ENCODE data around the gene PIP4K2C.
"Not testable (repeated sequence)": the region's sequence is repeated elsewhere in the genome, so short reads cannot be mapped to it uniquely, and the experiment has no call there.

The PIP4K2C gene

DNA sequence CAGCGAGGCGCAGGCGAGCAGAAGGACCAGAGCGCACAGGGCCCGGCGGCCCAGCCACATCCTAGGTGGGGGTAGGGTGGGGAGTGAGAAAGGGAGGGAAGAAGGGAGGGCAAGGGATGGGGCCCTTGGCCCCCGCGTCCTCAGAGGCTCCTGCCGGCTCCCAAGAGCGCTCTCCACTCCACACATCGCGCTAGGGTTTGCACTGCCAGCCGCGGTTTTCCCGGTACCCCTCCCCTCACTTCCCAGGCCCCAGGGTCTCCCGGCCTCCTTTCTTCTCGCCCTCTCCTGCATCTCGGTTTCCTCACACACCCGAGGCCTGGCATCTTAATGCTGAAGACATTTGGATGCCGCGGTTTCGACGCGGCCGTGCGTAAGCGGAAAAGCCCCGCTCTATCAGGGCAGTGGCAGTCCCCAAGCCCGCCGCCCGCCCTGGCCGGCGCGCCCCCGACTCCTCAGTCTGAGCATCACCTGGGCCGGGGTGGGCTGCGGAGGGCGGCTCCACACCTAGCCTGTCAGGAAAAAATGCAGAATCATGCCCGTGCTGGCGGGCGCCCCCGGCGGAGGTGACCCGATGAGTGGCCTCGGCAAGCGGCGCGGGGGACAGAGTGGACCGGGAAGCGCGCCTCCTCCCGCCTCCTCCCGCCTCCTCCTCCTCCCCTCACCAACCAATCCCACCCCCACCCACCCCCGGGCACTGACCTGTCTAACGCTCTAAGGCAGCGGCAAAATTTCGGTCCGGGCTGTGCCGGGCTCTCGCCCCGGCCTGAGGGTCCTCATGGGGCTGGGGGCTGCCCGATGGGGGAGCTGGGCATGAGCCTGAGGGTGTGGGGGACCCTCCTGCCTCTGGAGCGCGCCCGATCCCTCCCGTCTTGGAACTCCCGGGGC lies 41.3 kb downstream of the PIP4K2C start:
- Histone ChIP-seq H3K36me3 (ENCODE audit: control insufficient read depth in 5 of 5, insufficient read depth in 5 of 5, low read length in 5 of 5) (no peaks in the 10 kb centered on the region), H3K4me3 (ENCODE audit: low read depth in 1 of 5, low read length in 5 of 5) (peak overlapping the region in 4 of 5 donors; percentile 51 to 75 (median 64)), H3K4me1 (ENCODE audit: control insufficient read depth in 5 of 5, insufficient read depth in 5 of 5, low read length in 5 of 5) (peaks cover 0 to 26% (median 15%) of the 10 kb centered on the region in 5 donors), H3K9ac (ENCODE audit: low read length in 5 of 5) (peak overlapping the region in 1 of 5 donors; percentile 39), H3K27me3 (ENCODE audit: control insufficient read depth in 5 of 5, insufficient read depth in 4 of 5, low read length in 5 of 5) (peaks cover 26 to 49% (median 45%) of the 10 kb centered on the region in 5 donors), H3K9me3 (ENCODE audit: control insufficient read depth in 5 of 5, low read length in 5 of 5) (no peaks in the 10 kb centered on the region), H3K27ac (ENCODE audit: low read depth, low read length) (no peak overlapping the region)

DNA sequence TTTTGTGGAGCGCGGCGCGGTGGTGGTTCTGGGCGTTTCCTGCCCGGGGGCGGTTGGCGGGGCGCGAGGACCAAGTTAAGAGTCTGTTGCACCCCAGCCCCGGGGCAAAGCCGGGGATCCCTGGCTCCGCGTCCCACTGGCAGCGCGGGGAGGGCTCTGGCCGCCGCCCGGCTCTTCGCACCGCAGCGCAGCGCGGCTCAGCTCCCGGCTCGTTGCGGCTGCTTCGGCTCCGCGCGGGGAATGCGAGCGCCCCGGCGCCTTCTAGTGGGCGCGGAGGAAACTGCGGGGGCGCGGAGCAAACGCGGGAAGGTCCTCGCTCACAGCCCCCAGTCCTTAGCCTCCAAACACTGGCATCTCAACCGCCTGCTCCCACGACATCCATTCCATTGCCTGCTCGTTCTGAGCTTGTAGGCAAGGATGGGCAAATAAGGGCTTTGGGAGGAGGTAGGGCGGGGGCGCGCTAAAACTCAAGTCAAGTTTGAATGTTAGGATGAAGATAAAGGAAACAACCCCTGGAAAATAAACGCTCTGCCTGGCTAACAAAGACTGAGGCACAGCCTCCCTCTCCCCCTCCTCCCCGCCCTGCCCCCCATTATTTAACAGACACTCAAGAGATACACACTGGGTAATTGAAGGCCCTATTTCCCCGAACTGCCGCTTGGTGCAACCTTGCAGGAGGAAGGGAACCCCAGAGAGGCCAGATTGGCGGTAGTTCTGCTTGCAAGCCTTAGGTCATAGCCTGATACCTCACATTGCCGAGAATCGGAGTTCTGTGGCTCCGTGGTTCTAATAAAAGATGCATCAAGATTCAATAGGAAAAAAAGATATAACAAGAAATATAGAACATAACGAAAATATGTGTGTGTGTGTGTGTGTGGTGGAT lies 42.2 kb downstream of the PIP4K2C start, which contains the start of gene B4GALNT1:
Gene B4GALNT1 (minus strand): TSS at position 244 of the 883 bp plus-strand sequence. CDS start 1,069 bp downstream, outside the sequence.
- Histone ChIP-seq H3K27me3 (ENCODE audit: control insufficient read depth in 5 of 5, insufficient read depth in 4 of 5, low read length in 5 of 5) (peaks cover 20 to 40% (median 38%) of the 10 kb centered on the region in 5 donors), H3K36me3 (ENCODE audit: control insufficient read depth in 5 of 5, insufficient read depth in 5 of 5, low read length in 5 of 5) (no peaks in the 10 kb centered on the region), H3K9ac (ENCODE audit: low read length in 5 of 5) (peak within 1 kb of the TSS in 1 of 5 donors; percentile 39), H3K4me3 (ENCODE audit: low read depth in 1 of 5, low read length in 5 of 5) (peak within 1 kb of the TSS; percentile 51 to 75 (median 60)), H3K4me1 (ENCODE audit: control insufficient read depth in 5 of 5, insufficient read depth in 5 of 5, low read length in 5 of 5) (peaks cover 0 to 18% (median 15%) of the 10 kb centered on the region in 5 donors), H3K9me3 (ENCODE audit: control insufficient read depth in 5 of 5, low read length in 5 of 5) (no peaks in the 10 kb centered on the region), H3K27ac (ENCODE audit: low read depth, low read length) (no peak within 1 kb of the TSS)

DNA sequence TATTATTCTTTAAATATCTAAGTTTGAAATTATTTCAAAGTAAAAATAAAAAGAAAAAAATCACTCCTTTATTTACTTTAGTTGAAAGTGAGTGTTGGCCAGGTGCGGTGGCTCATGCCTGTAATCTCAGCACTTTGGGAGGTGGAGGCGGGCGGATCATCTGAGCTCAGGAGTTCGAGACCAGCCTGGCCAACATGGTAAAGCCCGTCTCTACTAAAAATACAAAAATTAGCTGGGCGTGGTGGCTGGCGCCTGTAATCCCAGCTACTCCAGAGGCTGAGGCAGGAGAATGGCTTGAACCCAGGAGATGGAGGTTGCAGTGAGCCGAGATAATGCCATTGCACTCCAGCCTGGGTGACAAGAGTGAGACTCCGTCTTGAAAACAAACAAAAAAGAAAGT lies 45.7 kb downstream of the PIP4K2C start:
- H3K27ac ChIP-seq (ENCODE audit: low read depth, low read length); H3K9ac ChIP-seq (ENCODE audit: low read length in 5 of 5); H3K4me3 ChIP-seq (ENCODE audit: low read depth in 1 of 5, low read length in 5 of 5); H3K9me3 ChIP-seq (ENCODE audit: control insufficient read depth in 5 of 5, low read length in 5 of 5); H3K36me3 ChIP-seq (ENCODE audit: control insufficient read depth in 5 of 5, insufficient read depth in 5 of 5, low read length in 5 of 5): not testable (repeated sequence)
- Histone ChIP-seq H3K4me1 (ENCODE audit: control insufficient read depth in 5 of 5, insufficient read depth in 5 of 5, low read length in 5 of 5) (peaks cover 0 to 17% (median 15%) of the 10 kb centered on the region in 5 donors), H3K27me3 (ENCODE audit: control insufficient read depth in 5 of 5, insufficient read depth in 4 of 5, low read length in 5 of 5) (peaks cover 10 to 23% (median 18%) of the 10 kb centered on the region in 5 donors)

DNA sequence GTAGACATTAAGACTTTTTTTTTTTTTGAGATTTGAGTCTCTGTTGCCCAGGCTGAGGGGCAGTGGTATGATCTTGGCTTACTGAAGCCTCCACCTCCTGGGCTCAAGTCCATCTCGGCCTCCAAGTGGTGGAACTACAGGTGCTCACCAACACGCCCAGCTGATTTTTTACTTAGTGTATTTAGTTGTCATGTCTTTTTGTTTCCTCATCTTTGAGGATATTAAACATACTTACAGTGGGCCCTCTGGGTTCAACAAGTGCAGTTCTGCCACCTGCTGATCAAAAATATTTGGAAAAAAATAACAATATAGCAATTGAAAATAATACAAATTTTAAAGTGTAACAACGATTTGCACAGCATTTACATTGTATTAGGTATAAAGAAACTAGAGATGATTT lies 46.4 kb downstream of the PIP4K2C start:
- H3K4me1 ChIP-seq (ENCODE audit: control insufficient read depth in 5 of 5, insufficient read depth in 5 of 5, low read length in 5 of 5): peaks cover 0 to 10% (median 9%) of the 10 kb centered on the region in 5 donors
- no peak overlapping the region for H3K9ac ChIP-seq (ENCODE audit: low read length in 5 of 5)
- H3K9me3 ChIP-seq (ENCODE audit: control insufficient read depth in 5 of 5, low read length in 5 of 5): no peaks in the 10 kb centered on the region
- no peak overlapping the region for H3K27ac ChIP-seq (ENCODE audit: low read depth, low read length)
- no peaks in the 10 kb centered on the region for H3K36me3 ChIP-seq (ENCODE audit: control insufficient read depth in 5 of 5, insufficient read depth in 5 of 5, low read length in 5 of 5)
- H3K27me3 ChIP-seq (ENCODE audit: control insufficient read depth in 5 of 5, insufficient read depth in 4 of 5, low read length in 5 of 5): peaks cover 4 to 19% (median 12%) of the 10 kb centered on the region in 5 donors
- H3K4me3 ChIP-seq (ENCODE audit: low read depth in 1 of 5, low read length in 5 of 5): no peak overlapping the region

DNA sequence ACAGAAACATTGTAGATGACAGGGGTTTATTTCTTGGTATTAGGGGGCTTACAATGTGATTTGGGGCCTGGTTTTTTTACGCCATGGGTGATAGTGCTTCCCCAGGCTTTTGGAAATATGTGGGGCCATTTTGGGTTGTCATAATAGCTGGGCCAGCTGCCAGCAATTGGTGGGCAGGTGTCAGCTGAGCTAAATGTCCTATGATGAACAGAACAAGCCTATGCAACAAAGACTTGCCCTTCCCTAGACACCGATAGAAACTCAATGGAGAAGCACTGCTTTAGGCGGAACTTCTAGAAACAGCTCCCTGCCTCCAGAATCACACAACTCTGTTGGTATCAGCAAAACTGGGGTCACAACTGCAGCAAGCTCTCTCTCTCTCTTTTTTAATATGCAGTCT lies 47.1 kb downstream of the PIP4K2C start:
- Histone ChIP-seq H3K9ac (ENCODE audit: low read length in 5 of 5) (no peak overlapping the region), H3K4me3 (ENCODE audit: low read depth in 1 of 5, low read length in 5 of 5) (no peak overlapping the region), H3K9me3 (ENCODE audit: control insufficient read depth in 5 of 5, low read length in 5 of 5) (no peaks in the 10 kb centered on the region), H3K27ac (ENCODE audit: low read depth, low read length) (no peak overlapping the region), H3K36me3 (ENCODE audit: control insufficient read depth in 5 of 5, insufficient read depth in 5 of 5, low read length in 5 of 5) (no peaks in the 10 kb centered on the region), H3K27me3 (ENCODE audit: control insufficient read depth in 5 of 5, insufficient read depth in 4 of 5, low read length in 5 of 5) (peaks cover 3 to 19% (median 12%) of the 10 kb centered on the region in 5 donors), H3K4me1 (ENCODE audit: control insufficient read depth in 5 of 5, insufficient read depth in 5 of 5, low read length in 5 of 5) (peaks cover 0 to 4% (median 2%) of the 10 kb centered on the region in 5 donors)

DNA sequence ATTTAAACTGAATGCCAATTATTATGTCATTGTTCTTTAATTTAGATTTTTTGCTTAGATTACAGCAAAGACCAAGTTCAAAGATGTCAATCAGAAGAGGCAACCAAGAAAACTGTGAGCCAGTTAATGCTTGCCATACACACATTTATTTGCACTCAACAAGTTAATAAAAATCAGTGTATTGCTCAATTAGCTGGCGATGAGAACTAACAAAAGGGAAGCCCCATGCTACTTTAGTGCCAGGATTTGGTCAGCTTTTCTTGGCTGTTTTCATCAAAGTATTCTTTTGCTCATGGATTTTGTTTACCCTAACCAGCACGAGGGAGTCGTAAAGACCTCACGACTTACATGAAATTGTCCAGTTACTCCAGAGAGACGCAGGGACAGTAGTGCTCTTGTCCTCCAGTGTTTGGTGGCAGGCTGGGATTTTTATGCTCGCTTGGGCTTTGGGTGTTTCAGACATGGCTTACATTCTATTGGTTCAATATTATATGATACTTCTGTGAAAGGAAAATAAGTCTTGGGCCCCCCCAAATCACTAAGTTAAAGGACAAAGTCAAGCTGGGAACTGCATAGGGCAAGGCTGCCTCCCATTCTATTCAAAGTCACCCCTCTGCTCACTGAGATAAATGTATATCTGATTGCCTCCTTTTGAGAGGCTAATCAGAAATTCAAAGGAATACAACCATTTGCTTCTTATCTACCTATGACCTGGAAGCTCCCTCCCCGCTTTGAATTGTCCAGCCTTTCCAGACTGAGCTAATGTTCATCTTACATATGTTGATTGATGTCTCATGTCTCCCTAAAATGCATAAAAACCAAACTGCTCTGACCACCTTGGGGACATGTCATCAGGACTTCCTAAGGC lies 49.4 kb downstream of the PIP4K2C start:
- no peaks in the 10 kb centered on the region for H3K36me3 ChIP-seq (ENCODE audit: control insufficient read depth in 5 of 5, insufficient read depth in 5 of 5, low read length in 5 of 5)
- H3K27ac ChIP-seq (ENCODE audit: low read depth, low read length): no peak overlapping the region
- H3K27me3 ChIP-seq (ENCODE audit: control insufficient read depth in 5 of 5, insufficient read depth in 4 of 5, low read length in 5 of 5): peaks cover 0 to 9% (median 4%) of the 10 kb centered on the region in 5 donors
- H3K9me3 ChIP-seq (ENCODE audit: control insufficient read depth in 5 of 5, low read length in 5 of 5): no peaks in the 10 kb centered on the region
- H3K9ac ChIP-seq (ENCODE audit: low read length in 5 of 5): no peak overlapping the region
- peaks cover 0 to 3% (median 0%) of the 10 kb centered on the region in 5 donors for H3K4me1 ChIP-seq (ENCODE audit: control insufficient read depth in 5 of 5, insufficient read depth in 5 of 5, low read length in 5 of 5)
- H3K4me3 ChIP-seq (ENCODE audit: low read depth in 1 of 5, low read length in 5 of 5): no peak overlapping the region

DNA sequence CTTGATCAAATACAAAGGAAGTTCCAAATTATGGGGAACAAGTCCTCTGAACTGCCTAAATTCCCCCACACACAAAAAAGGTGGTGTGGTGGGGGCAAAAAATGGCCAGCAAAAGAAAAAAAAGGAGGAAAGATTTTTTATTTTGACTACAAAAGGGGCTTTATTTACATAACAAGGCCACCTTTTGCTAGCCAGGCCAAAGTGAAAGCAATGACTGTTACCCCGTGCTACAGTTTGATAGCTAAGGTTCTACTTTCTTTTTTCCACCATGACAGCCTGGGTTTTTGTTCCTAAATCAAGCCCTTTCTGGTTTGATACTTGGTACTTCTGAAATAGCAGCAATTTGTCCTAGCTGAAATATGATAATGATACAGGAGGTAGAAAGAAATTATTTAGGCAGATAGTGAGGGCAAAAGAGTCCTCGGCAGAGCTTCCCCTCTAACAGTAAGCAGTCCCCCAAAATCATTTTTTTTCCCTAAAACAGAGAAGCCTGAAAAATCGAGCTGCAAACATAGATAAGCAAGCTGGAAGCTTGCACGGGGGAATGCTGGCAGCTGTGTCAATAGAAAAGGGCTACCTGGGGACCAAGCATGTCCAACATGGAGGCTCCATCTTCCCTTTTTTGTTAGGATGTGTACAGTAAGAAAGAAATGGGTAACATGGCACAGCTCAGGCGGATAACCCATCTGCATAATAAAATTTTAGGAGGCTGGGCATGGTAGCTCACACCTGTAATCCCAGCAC lies 50.9 kb downstream of the PIP4K2C start:
- H3K4me1 ChIP-seq (ENCODE audit: control insufficient read depth in 5 of 5, insufficient read depth in 5 of 5, low read length in 5 of 5): peaks cover 0 to 3% (median 0%) of the 10 kb centered on the region in 5 donors
- H3K27me3 ChIP-seq (ENCODE audit: control insufficient read depth in 5 of 5, insufficient read depth in 4 of 5, low read length in 5 of 5): peaks cover 0 to 9% (median 4%) of the 10 kb centered on the region in 5 donors
- no peak overlapping the region for H3K4me3 ChIP-seq (ENCODE audit: low read depth in 1 of 5, low read length in 5 of 5)
- H3K27ac ChIP-seq (ENCODE audit: low read depth, low read length): no peak overlapping the region
- H3K9ac ChIP-seq (ENCODE audit: low read length in 5 of 5): no peak overlapping the region
- H3K9me3 ChIP-seq (ENCODE audit: control insufficient read depth in 5 of 5, low read length in 5 of 5): peaks cover 0 to 7% (median 6%) of the 10 kb centered on the region in 5 donors
- H3K36me3 ChIP-seq (ENCODE audit: control insufficient read depth in 5 of 5, insufficient read depth in 5 of 5, low read length in 5 of 5): no peaks in the 10 kb centered on the region

DNA sequence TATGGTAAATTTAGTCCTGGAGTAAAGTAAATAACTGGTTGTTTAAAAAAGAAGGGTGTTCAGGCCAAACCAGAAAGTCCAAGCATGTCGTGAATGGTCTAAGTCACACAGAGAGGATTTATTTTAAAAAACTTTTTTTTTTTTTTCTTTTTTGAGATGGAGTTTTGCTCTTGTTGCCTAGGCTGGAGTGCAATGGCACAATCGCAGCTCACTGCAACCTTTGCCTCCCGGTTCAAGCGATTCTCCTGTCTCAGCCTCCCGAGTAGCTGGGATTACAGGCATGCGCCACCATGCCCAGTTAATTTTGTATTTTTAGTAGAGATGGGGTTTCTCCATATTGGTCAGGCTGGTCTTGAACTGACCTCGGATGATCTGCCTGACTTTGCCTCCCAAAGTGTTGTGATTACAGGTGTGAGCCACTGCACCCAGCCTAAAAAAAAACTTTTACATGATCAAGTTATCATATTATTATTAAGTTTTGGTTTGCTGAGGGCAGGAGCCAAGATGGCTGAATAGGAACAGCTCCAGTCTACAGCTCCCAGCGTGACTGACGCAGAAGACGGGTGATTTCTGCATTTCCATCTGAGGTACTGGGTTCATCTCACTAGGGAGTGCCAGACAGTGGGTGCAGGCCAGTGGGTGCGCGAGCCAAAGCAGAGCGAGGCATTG lies 55.1 kb downstream of the PIP4K2C start:
- not testable (repeated sequence) for H3K9ac ChIP-seq (ENCODE audit: low read length in 5 of 5); H3K4me1 ChIP-seq (ENCODE audit: control insufficient read depth in 5 of 5, insufficient read depth in 5 of 5, low read length in 5 of 5); H3K27me3 ChIP-seq (ENCODE audit: control insufficient read depth in 5 of 5, insufficient read depth in 4 of 5, low read length in 5 of 5); H3K36me3 ChIP-seq (ENCODE audit: control insufficient read depth in 5 of 5, insufficient read depth in 5 of 5, low read length in 5 of 5); H3K27ac ChIP-seq (ENCODE audit: low read depth, low read length); H3K9me3 ChIP-seq (ENCODE audit: control insufficient read depth in 5 of 5, low read length in 5 of 5); H3K4me3 ChIP-seq (ENCODE audit: low read depth in 1 of 5, low read length in 5 of 5)
